ENCODE measurements around the gene MOB3A. TPM values are rescaled to one million over a fixed set of nuclear protein-coding genes. Genes with fewer than 3 reads are reported as not detected.
A peak's percentile ranks its signal among the peaks of the same experiment; 100 is the strongest.

The MOB3A gene
- total and polyA plus RNA-seq, 5 donors from 2014 or later: 73.6 to 131 (median 89.5) TPM

DNA sequence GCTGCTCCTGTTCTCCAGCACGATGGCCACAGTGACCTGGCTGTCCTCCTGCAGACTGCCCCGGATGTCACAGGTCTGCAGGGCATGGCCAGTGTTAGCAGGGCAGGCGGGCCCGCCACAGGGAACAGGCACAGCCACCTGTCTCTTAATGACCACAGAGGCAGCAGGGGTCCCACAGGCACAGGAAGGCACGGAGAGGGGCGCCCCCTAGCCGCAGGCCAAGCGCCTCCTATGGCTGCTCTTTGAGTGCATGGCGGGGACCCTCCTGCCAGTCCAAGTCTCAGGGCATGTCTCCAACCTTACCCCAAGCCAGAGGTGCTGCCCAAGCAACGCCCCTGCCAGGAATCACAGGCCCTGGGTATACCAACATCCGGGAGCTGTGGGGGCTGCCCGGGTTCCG is 14.7 kb upstream of the MOB3A start:
- H3K27me3 ChIP-seq (ENCODE audit: control insufficient read depth, insufficient read depth, low read length): no peaks in the 10 kb centered on the region
- peaks cover 0 to 6% (median 4%) of the 10 kb centered on the region in 4 donors for H3K4me1 Mint-ChIP-seq
- no peaks in the 10 kb centered on the region for H3K4me1 ChIP-seq (ENCODE audit: control insufficient read depth, insufficient read depth, low read length, poor library complexity, severe bottlenecking)
- ATAC-seq (ENCODE audit: low read depth in 2 of 2) (no peak), DNase-seq (no peak)
- no peak overlapping the region for H3K27ac Mint-ChIP-seq
- H3K27me3 Mint-ChIP-seq: no peaks in the 10 kb centered on the region
- H3K36me3 Mint-ChIP-seq: peaks cover 42% of the 10 kb centered on the region
- H3K27ac ChIP-seq (ENCODE audit: insufficient read depth, low read length, poor library complexity, severe bottlenecking): no peak overlapping the region
- peaks cover 0 to 1% of the 10 kb centered on the region in 2 experiments for H3K9me3 ChIP-seq (ENCODE audit: control insufficient read depth in 2 of 2, low read length in 2 of 2)
- H3K36me3 ChIP-seq (ENCODE audit: control insufficient read depth, insufficient read depth, low read length): peaks cover 79% of the 10 kb centered on the region
- H3K9me3 Mint-ChIP-seq: no peaks in the 10 kb centered on the region
- no peak overlapping the region for H3K4me3 Mint-ChIP-seq
- H3K4me3 ChIP-seq (ENCODE audit: low read depth, low read length): no peak overlapping the region

DNA sequence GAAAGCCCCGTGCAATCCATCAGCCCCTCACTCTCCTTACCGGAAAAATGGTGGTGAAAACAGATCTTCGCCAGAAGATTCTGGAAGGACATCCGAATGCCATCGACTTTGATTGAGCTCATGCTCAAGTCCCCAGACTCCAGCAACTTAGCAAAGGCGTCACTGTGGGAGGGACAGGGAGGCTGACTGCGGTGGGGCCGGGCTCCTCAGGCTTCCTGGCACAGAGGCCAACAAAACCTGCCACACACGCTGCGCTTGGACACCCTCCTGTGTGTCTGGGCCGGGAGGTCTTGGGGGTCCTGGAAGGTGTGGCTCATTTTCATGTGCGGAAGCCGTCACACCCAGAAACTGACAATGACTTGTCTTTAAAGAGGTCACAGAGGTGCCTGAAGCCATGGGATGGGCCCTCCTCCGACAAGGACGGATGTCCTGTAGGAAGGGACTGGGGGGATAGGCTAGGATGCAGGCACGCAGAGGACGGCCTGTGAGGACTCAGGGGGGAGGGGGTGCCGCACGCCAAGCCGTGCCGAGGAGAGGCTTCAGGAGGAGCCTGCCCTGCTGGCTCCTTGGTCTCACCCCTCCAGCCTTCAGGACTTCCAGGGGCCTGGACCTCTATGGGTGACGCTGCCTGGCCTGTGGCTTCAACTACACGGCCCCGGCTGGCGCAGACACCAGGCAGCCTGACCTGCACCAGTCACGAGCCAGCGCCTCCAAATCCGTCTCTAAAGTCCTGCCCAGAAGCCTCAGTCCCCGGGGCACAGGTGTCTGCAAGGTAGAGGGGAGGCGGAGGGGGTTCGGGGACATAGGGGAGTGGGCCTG is 13.1 kb upstream of the MOB3A start:
- no peak overlapping the region for H3K4me3 ChIP-seq (ENCODE audit: low read depth, low read length)
- peaks cover 0 to 3% (median 0%) of the 10 kb centered on the region in 7 donors for H3K9me3 Mint-ChIP-seq
- H3K4me3 Mint-ChIP-seq: no peak overlapping the region
- DNase-seq: no peak
- no peaks in the 10 kb centered on the region for H3K27me3 Mint-ChIP-seq
- no peak overlapping the region for H3K27ac Mint-ChIP-seq
- no peak overlapping the region for H3K27ac ChIP-seq (ENCODE audit: insufficient read depth, low read length, poor library complexity, severe bottlenecking)
- H3K9me3 ChIP-seq (ENCODE audit: control insufficient read depth in 2 of 2, low read length in 2 of 2): peaks cover 0 to 6% of the 10 kb centered on the region in 2 experiments
- peaks cover 45% of the 10 kb centered on the region for H3K36me3 Mint-ChIP-seq
- no peaks in the 10 kb centered on the region for H3K4me1 ChIP-seq (ENCODE audit: control insufficient read depth, insufficient read depth, low read length, poor library complexity, severe bottlenecking)
- H3K36me3 ChIP-seq (ENCODE audit: control insufficient read depth, insufficient read depth, low read length): peaks cover 75% of the 10 kb centered on the region
- no peak for ATAC-seq (ENCODE audit: low read depth in 2 of 2)
- no peaks in the 10 kb centered on the region for H3K27me3 ChIP-seq (ENCODE audit: control insufficient read depth, insufficient read depth, low read length)
- peaks cover 0 to 8% (median 5%) of the 10 kb centered on the region in 4 donors for H3K4me1 Mint-ChIP-seq

DNA sequence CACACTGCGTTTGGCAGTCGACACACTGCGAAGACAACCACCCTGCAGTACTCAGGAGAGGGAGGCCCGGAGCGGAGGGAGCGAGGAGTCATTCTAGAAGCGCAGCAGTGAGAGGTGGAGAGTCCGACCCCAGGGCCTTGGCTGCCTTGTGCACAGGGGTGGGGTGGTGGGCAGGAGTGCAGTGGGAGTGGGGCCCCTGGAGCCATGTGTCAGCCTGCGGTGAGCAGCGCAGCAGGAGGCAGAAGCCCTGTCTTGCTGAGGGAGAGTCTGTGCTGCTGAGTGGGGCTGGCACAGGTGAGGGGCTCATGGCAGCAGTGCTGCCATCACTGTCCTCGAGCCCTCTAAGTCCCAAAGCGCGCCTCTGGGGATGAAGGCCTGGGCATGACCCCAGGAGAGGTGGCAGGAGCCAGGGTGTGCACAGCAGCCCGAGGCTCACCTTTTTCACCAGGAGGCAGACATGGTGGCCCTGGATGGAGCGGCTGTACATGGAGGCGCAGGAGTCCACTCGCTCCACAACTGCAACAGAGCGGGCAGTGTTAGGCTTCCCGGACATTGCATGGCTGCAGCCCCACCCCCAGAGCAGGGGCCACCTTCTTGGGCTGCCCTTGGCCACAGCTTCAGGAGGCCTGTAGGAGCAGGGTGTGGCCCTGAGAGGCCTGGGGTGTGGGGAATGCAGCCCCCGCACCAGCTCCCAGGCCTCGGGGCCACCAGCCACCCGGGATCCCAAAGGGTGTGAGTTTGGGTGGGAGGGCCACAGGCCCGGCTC is 12.3 kb upstream of the MOB3A start:
- H3K9me3 ChIP-seq (ENCODE audit: control insufficient read depth in 2 of 2, low read length in 2 of 2): peaks cover 0 to 6% of the 10 kb centered on the region in 2 experiments
- H3K27me3 Mint-ChIP-seq: no peaks in the 10 kb centered on the region
- no peak overlapping the region for H3K27ac ChIP-seq (ENCODE audit: insufficient read depth, low read length, poor library complexity, severe bottlenecking)
- no peak overlapping the region for H3K4me3 ChIP-seq (ENCODE audit: low read depth, low read length)
- H3K4me3 Mint-ChIP-seq: no peak overlapping the region
- no peaks in the 10 kb centered on the region for H3K27me3 ChIP-seq (ENCODE audit: control insufficient read depth, insufficient read depth, low read length)
- DNase-seq (no peak), ATAC-seq (ENCODE audit: low read depth in 2 of 2) (no peak)
- H3K36me3 ChIP-seq (ENCODE audit: control insufficient read depth, insufficient read depth, low read length): peaks cover 68% of the 10 kb centered on the region
- peaks cover 0 to 5% (median 0%) of the 10 kb centered on the region in 7 donors for H3K9me3 Mint-ChIP-seq
- H3K4me1 Mint-ChIP-seq: peaks cover 0 to 8% (median under 1%) of the 10 kb centered on the region in 4 donors
- H3K36me3 Mint-ChIP-seq: peaks cover 48% of the 10 kb centered on the region
- no peaks in the 10 kb centered on the region for H3K4me1 ChIP-seq (ENCODE audit: control insufficient read depth, insufficient read depth, low read length, poor library complexity, severe bottlenecking)
- no peak overlapping the region for H3K27ac Mint-ChIP-seq

DNA sequence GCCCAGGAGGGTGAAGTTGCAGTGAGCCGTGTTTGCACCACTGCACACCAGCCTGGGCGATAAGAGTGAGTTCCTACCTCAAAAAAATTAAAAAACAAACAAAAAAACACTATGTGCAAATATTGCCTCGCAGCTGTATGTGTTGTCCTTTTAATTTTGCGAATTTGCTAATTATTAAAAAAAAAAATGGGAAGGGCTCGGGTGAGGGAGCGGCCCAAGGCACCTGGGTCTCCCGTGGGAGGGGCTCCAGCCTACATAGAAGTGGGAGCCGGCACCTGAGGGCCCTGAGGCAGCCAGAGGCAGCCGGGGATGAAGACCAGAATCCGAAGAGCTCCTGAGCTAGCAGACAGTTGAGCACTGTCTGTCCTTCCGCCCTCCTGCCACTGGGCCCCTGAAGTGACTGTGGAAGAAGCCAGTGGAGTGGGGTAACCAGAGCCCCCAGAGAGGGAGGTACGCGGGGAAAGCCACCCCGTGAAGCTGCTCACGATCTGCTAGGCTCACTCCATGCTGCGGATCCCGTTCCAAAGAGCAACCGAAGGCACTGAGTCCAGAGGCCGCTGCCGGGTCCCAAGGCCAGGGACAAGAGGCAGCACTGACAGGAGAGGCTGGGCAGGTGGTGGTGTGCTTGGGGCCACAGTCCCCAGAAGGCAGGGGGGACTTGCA is 7.0 kb upstream of the MOB3A start:
- DNase-seq (no peak), ATAC-seq (ENCODE audit: low read depth in 2 of 2) (no peak)
- Mint-ChIP-seq H3K36me3 (peaks cover 43% of the 10 kb centered on the region), H3K9me3 (peaks cover 0 to 5% (median 0%) of the 10 kb centered on the region in 7 donors), H3K27ac (no peak overlapping the region), H3K4me3 (no peak overlapping the region), H3K27me3 (no peaks in the 10 kb centered on the region), H3K4me1 (peaks cover 0 to 5% (median under 1%) of the 10 kb centered on the region in 4 donors)
- Histone ChIP-seq H3K27ac (ENCODE audit: insufficient read depth, low read length, poor library complexity, severe bottlenecking) (no peak overlapping the region), H3K4me3 (ENCODE audit: low read depth, low read length) (no peak overlapping the region), H3K4me1 (ENCODE audit: control insufficient read depth, insufficient read depth, low read length, poor library complexity, severe bottlenecking) (no peaks in the 10 kb centered on the region), H3K9me3 (ENCODE audit: control insufficient read depth in 2 of 2, low read length in 2 of 2) (peaks cover 0 to 6% of the 10 kb centered on the region in 2 experiments), H3K36me3 (ENCODE audit: control insufficient read depth, insufficient read depth, low read length) (peaks cover 52% of the 10 kb centered on the region), H3K27me3 (ENCODE audit: control insufficient read depth, insufficient read depth, low read length) (no peaks in the 10 kb centered on the region)

DNA sequence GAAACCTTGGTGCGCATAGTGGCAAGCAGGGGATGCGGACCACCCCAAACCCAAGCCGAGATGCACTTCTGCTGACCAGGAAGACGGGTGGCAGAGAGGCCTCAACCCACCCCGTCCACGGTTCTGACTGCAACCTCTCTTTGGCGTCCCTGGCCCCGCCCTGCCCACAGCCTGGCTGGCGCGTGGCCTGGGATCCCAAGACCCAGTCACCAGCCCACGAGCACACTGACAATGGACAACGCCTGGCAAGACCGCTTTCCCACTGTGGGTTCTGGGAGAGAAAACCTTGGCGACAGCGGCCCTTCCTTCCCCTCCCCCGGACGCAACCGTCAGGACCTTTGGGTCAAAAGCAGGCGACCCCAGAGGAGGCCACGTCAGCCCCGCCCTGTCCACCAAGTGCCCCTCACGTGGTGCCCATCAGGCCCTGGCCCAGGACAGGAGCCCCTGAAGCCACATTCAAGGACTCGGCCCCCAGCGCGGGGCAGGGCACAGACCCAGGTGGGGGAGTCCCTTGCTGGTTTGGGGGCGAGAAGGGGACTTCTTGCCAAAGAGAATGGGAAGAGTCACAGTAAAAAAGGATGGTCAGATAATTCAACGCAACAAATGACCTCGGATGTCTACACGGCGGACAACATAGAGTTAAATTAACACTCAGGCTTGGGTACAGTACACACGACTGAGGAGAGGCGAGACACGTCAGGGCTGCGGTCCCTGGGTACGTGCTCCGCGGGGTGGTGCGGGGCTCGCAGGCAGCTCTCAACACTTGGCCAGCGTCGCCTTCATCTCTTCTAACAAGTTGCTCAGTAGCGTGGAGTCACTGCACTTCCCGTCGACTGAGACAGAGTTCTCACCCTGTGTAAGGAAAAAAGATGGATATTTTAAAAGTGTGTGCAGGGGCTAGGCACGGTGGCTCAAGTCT is 5.5 kb upstream of the MOB3A start:
- no peak overlapping the region for H3K4me3 Mint-ChIP-seq

DNA sequence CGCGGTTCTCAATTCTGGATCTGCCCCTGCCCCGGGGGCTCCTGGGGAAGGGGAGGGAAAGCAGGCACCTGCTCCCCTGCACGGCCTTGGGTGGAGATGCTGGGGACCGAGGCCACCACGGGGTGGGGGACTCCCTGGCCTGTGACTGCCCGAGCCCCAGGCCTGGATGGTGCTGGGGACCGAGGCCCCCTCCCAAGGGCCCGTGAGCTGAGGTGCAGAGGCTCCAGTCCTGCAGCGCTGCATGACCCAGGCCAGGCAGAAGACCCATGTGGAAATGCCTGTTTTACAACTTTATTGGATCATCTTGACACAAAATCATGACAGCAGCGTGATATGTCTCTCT is 4.6 kb upstream of the MOB3A start:
- ATAC-seq (ENCODE audit: low read depth in 2 of 2): no peak
- peaks cover 0 to 4% of the 10 kb centered on the region in 2 experiments for H3K9me3 ChIP-seq (ENCODE audit: control insufficient read depth in 2 of 2, low read length in 2 of 2)
- Mint-ChIP-seq H3K27ac (no peak overlapping the region), H3K27me3 (peaks cover 3% of the 10 kb centered on the region), H3K4me1 (peaks cover 0 to 11% (median 0%) of the 10 kb centered on the region in 4 donors), H3K9me3 (peaks cover 0 to 5% (median 0%) of the 10 kb centered on the region in 7 donors), H3K36me3 (peaks cover 27% of the 10 kb centered on the region), H3K4me3 (peak overlapping the region in 1 of 4 donors; percentile 41)
- H3K36me3 ChIP-seq (ENCODE audit: control insufficient read depth, insufficient read depth, low read length): peaks cover 33% of the 10 kb centered on the region
- peaks cover 14% of the 10 kb centered on the region for H3K4me1 ChIP-seq (ENCODE audit: control insufficient read depth, insufficient read depth, low read length, poor library complexity, severe bottlenecking)
- H3K27ac ChIP-seq (ENCODE audit: insufficient read depth, low read length, poor library complexity, severe bottlenecking): no peak overlapping the region
- H3K27me3 ChIP-seq (ENCODE audit: control insufficient read depth, insufficient read depth, low read length): no peaks in the 10 kb centered on the region
- no peak overlapping the region for H3K4me3 ChIP-seq (ENCODE audit: low read depth, low read length)
- DNase-seq: no peak

More for the DNA sequence above, 5.5 kb upstream of the MOB3A start:
- H3K4me1 Mint-ChIP-seq: peaks cover 0 to 9% (median 0%) of the 10 kb centered on the region in 4 donors
- H3K9me3 ChIP-seq (ENCODE audit: control insufficient read depth in 2 of 2, low read length in 2 of 2): peaks cover 0 to 6% of the 10 kb centered on the region in 2 experiments
- peaks cover 14% of the 10 kb centered on the region for H3K4me1 ChIP-seq (ENCODE audit: control insufficient read depth, insufficient read depth, low read length, poor library complexity, severe bottlenecking)
- peaks cover 0 to 5% (median 0%) of the 10 kb centered on the region in 7 donors for H3K9me3 Mint-ChIP-seq
- H3K27ac ChIP-seq (ENCODE audit: insufficient read depth, low read length, poor library complexity, severe bottlenecking): no peak overlapping the region
- ATAC-seq (ENCODE audit: low read depth in 2 of 2): no peak
- DNase-seq: no peak
- peak overlapping the region in 1 of 3 donors; percentile 32 for H3K27ac Mint-ChIP-seq
- no peaks in the 10 kb centered on the region for H3K27me3 Mint-ChIP-seq
- peaks cover 43% of the 10 kb centered on the region for H3K36me3 ChIP-seq (ENCODE audit: control insufficient read depth, insufficient read depth, low read length)
- H3K4me3 ChIP-seq (ENCODE audit: low read depth, low read length): no peak overlapping the region
- no peaks in the 10 kb centered on the region for H3K27me3 ChIP-seq (ENCODE audit: control insufficient read depth, insufficient read depth, low read length)
- peaks cover 32% of the 10 kb centered on the region for H3K36me3 Mint-ChIP-seq

Data from CD4-positive, CD25-positive, alpha-beta regulatory T cell (primary cell).